Stimulated activated memory B cell treated with anti-CD40 and anti-IgM and Interleukin-4, amounts not matched to agents 10 μg/mL and 1 μg/mL and 100 μg/mL, for 72 hours (primary cell): Measurements from ENCODE around the gene USP53.
A peak's percentile ranks its signal among the peaks of the same experiment; 100 is the strongest.
"Not testable (repeated sequence)": the region's sequence is repeated elsewhere in the genome, so short reads cannot be mapped to it uniquely, and the experiment has no call there.

Experiments
- ATAC-seq: fragments of 150-1000 bp; cut with Tn5 transposase; 2 replicates; pipeline ENCODE4 v1.10.0; 2021
- H3K27ac Mint-ChIP-seq: one replicate; pipeline ENCODE4 v1.8.0; 2022; ENCODE audit warnings: mild to moderate bottlenecking, mixed read lengths
- H3K27me3 Mint-ChIP-seq: one replicate; pipeline ENCODE4 v1.8.0; 2022; ENCODE audit warnings: mixed read lengths
- H3K36me3 Mint-ChIP-seq: one replicate; pipeline ENCODE4 v1.8.0; 2022; ENCODE audit warnings: mixed read lengths
- H3K4me1 Mint-ChIP-seq: one replicate; pipeline ENCODE4 v1.8.0; 2022; ENCODE audit warnings: mixed read lengths
- H3K4me3 Mint-ChIP-seq: one replicate; pipeline ENCODE4 v1.8.0; 2022; ENCODE audit warnings: mild to moderate bottlenecking, moderate library complexity, mixed read lengths
- H3K9me3 Mint-ChIP-seq: one replicate; pipeline ENCODE4 v1.8.0; 2022; ENCODE audit warnings: mixed read lengths

USP53 gene

DNA sequence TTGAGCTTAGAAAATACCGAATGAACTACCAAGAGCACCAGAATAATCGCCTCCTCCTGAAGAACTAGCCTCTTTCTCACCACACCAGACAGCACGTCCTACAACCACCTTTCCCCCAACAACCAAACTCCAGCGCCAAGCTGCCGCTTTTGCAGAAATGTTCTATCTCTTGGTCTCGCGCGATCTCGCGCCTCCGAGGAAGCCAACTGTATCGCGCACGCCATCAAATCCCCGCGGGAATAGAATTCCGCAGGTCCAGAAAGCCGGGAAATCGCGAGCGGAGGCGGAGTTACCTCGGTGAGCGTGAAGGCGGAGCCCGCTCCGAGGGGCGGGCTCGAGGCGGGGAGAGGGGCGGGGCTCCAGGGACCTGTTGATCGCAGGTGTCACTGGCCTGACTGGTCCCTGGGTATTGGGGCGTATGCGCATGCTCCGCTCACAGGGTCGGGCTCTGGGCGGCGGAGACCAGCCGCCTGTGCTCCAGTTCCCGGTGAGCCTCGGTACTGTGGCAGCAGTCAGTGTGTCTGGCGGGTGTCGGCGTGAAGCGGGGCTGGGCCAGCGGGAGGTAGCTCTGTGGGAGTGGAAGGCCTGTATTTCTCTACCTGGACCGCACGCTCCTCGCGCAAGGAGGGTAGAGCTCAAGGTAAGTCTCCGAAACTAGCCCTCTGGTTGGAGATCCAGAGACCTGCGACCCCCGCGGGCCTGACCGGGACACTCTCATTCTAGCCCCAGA, at the start of gene USP53:
TSS of gene USP53 (plus strand) at position 480 of the 730 bp plus-strand sequence. CDS start 27,047 bp downstream, outside the sequence.
- no peaks in the 10 kb centered on the region for H3K27me3 Mint-ChIP-seq
- peak within 1 kb of the TSS; percentile 94 for H3K27ac Mint-ChIP-seq
- peak within 1 kb of the TSS; percentile 93 for H3K4me3 Mint-ChIP-seq
- H3K36me3 Mint-ChIP-seq: peaks cover 3% of the 10 kb centered on the region
- H3K4me1 Mint-ChIP-seq: peaks cover 32% of the 10 kb centered on the region
- no peaks in the 10 kb centered on the region for H3K9me3 Mint-ChIP-seq
- peak; percentile 98 for ATAC-seq

DNA sequence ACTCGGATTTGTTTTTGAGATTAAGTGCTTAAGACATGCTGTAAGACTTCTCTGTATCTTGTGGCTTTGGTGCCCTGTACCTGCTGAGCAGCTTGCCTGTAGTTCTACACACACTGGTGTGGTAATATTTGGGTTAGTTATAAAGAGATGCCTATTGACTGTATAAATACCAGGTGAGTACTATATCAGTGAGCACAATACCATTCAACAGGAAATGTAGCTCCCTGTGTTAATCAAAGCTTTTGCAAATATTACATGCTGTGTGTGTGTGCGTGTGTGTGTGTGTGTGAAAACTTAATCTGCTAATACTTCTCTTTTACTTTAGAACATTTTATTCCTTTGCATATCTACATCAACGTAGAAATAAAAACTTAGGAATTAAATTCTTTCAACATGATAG, 46.7 kb upstream of the USP53 start:
- H3K9me3 Mint-ChIP-seq: no peaks in the 10 kb centered on the region
- no peaks in the 10 kb centered on the region for H3K36me3 Mint-ChIP-seq
- H3K4me3 Mint-ChIP-seq: no peak overlapping the region
- no peaks in the 10 kb centered on the region for H3K27me3 Mint-ChIP-seq
- no peaks in the 10 kb centered on the region for H3K4me1 Mint-ChIP-seq
- no peak for ATAC-seq
- H3K27ac Mint-ChIP-seq: no peak overlapping the region

DNA sequence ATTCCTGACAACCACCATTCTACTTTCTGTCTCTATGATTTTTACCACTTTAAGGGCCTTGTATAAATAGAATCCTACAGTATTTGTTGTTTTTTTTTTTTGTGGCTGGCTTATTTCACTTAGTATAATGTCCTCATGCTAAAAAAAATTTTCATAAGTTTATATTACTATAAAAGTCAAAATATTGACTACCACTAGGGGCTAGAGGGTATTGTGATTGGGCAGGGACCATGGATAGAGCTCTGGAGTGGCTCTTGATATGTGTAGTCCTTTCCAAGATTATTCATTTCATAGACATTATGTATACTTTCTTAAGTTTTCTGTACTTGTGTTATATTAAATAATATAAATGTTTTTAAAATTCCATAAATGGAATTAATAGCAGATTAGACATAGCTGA, 42.3 kb upstream of the USP53 start:
- Mint-ChIP-seq H3K4me1 (peaks cover 4% of the 10 kb centered on the region), H3K9me3 (no peaks in the 10 kb centered on the region), H3K27me3 (no peaks in the 10 kb centered on the region), H3K4me3 (no peak overlapping the region), H3K36me3 (no peaks in the 10 kb centered on the region), H3K27ac (no peak overlapping the region)
- ATAC-seq: no peak

- Mint-ChIP-seq H3K9me3 (no peaks in the 10 kb centered on the region), H3K27me3 (no peaks in the 10 kb centered on the region), H3K36me3 (no peaks in the 10 kb centered on the region), H3K4me3 (no peak overlapping the region), H3K27ac (no peak overlapping the region), H3K4me1 (peaks cover 4% of the 10 kb centered on the region)
- ATAC-seq: no peak
These were observed 40.3 kb upstream of the USP53 start for GRCh38 chr4:119172223-119172622.

- not testable (repeated sequence) for H3K27ac Mint-ChIP-seq, H3K4me1 Mint-ChIP-seq
These were observed 38.7 kb upstream of the USP53 start for GRCh38 chr4:119173729-119174361.

GRCh38 chr4:119179011-119179410, 33.5 kb upstream of the USP53 start:
- H3K4me1 Mint-ChIP-seq: no peaks in the 10 kb centered on the region
- H3K36me3 Mint-ChIP-seq: no peaks in the 10 kb centered on the region
- peaks cover 13% of the 10 kb centered on the region for H3K27me3 Mint-ChIP-seq
- H3K4me3 Mint-ChIP-seq: no peak overlapping the region
- H3K9me3 Mint-ChIP-seq: no peaks in the 10 kb centered on the region
- no peak for ATAC-seq
- H3K27ac Mint-ChIP-seq: no peak overlapping the region

More at GRCh38 chr4:119173729-119174361, 38.7 kb upstream of the USP53 start:
- H3K9me3 Mint-ChIP-seq, H3K4me3 Mint-ChIP-seq, H3K36me3 Mint-ChIP-seq, ATAC-seq: not testable (repeated sequence)
- H3K27me3 Mint-ChIP-seq: peaks cover 13% of the 10 kb centered on the region

DNA sequence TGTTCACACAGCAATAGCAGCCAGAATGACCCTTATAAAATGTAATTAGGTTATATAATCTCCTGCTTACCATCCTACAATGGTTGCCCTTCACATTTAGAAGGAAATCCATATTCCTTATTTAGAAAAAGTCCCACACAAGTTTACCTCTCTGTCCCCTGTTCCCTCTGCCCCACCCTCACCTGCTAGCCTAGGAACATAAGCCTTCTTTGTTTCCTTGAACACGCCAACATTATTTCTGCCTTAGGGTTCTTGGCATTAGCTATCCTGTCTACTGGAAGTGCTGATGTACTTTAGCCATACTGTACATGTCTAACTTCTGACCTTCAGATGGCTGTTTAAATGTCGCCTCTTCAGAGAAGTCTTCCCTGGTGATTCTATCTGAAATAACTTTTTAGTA, 28.4 kb upstream of the USP53 start:
- no peak for ATAC-seq
- H3K4me3 Mint-ChIP-seq: no peak overlapping the region
- no peaks in the 10 kb centered on the region for H3K4me1 Mint-ChIP-seq
- no peaks in the 10 kb centered on the region for H3K9me3 Mint-ChIP-seq
- H3K27me3 Mint-ChIP-seq: no peaks in the 10 kb centered on the region
- no peaks in the 10 kb centered on the region for H3K36me3 Mint-ChIP-seq
- no peak overlapping the region for H3K27ac Mint-ChIP-seq

DNA sequence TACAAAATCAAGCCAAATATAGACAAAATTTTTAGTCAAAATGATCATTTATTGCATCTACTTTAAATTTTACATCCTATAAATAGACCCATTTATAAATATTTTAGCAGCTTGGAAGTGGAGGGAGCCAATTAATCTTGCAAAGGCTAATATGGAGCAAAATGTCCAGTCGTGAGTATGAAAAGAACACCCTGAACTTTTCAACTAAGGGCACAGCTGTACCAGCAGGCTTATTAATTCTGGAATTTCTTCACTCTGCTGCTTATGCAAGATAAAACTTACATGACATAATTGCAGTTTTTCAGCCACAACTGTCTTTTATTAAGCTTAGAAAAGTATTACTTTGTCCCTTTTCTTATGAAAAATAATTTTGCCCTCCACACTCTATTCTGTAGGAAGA, 22.9 kb upstream of the USP53 start:
- Mint-ChIP-seq H3K27ac (no peak overlapping the region), H3K4me3 (no peak overlapping the region), H3K4me1 (no peaks in the 10 kb centered on the region), H3K36me3 (no peaks in the 10 kb centered on the region), H3K9me3 (no peaks in the 10 kb centered on the region), H3K27me3 (no peaks in the 10 kb centered on the region)
- ATAC-seq: no peak

GRCh38 chr4:119190354-119190753, 22.2 kb upstream of the USP53 start:
- H3K27me3 Mint-ChIP-seq: no peaks in the 10 kb centered on the region
- ATAC-seq: no peak
- H3K36me3 Mint-ChIP-seq: no peaks in the 10 kb centered on the region
- H3K9me3 Mint-ChIP-seq: no peaks in the 10 kb centered on the region
- no peak overlapping the region for H3K27ac Mint-ChIP-seq
- H3K4me3 Mint-ChIP-seq: no peak overlapping the region
- no peaks in the 10 kb centered on the region for H3K4me1 Mint-ChIP-seq

DNA sequence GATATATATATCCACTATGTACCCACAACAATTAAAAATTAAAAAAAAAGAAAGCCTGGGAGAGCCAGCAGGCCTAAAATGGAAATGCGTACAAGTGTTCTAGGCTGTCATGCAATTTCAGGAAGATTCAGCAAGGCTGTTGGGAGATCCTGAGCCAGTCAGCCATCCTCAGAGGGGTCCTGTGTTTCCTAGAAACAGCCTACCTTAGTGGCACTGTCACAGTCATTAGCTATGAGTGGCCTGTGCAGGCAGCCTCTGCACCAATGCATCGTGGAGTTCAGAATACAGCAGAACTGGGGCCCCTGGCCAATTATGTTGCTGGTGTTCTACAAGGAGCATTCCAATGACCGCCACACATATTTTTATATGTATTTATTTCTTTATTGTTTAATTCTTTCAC, 21.0 kb upstream of the USP53 start:
- H3K4me1 Mint-ChIP-seq: no peaks in the 10 kb centered on the region
- no peak overlapping the region for H3K4me3 Mint-ChIP-seq
- no peak for ATAC-seq
- peaks cover 10% of the 10 kb centered on the region for H3K27me3 Mint-ChIP-seq
- H3K9me3 Mint-ChIP-seq: no peaks in the 10 kb centered on the region
- H3K36me3 Mint-ChIP-seq: no peaks in the 10 kb centered on the region
- H3K27ac Mint-ChIP-seq: no peak overlapping the region

GRCh38 chr4:119197772-119198212, 14.7 kb upstream of the USP53 start:
- no peak for ATAC-seq
- H3K36me3 Mint-ChIP-seq: peaks cover 6% of the 10 kb centered on the region
- H3K9me3 Mint-ChIP-seq: peaks cover 6% of the 10 kb centered on the region
- no peak overlapping the region for H3K27ac Mint-ChIP-seq
- H3K4me1 Mint-ChIP-seq: peaks cover 11% of the 10 kb centered on the region
- peaks cover 22% of the 10 kb centered on the region for H3K27me3 Mint-ChIP-seq
- H3K4me3 Mint-ChIP-seq: no peak overlapping the region

GRCh38 chr4:119204916-119205315, 7.6 kb upstream of the USP53 start:
- Mint-ChIP-seq H3K4me3 (no peak overlapping the region), H3K4me1 (peaks cover 19% of the 10 kb centered on the region), H3K27me3 (peaks cover 8% of the 10 kb centered on the region), H3K36me3 (no peaks in the 10 kb centered on the region), H3K9me3 (peaks cover 3% of the 10 kb centered on the region), H3K27ac (no peak overlapping the region)
- no peak for ATAC-seq

- Mint-ChIP-seq H3K27me3 (no peaks in the 10 kb centered on the region), H3K4me1 (peaks cover 21% of the 10 kb centered on the region), H3K27ac (no peak overlapping the region), H3K36me3 (no peaks in the 10 kb centered on the region), H3K4me3 (no peak overlapping the region), H3K9me3 (peaks cover 3% of the 10 kb centered on the region)
- no peak for ATAC-seq
These were observed 6.8 kb upstream of the USP53 start for GRCh38 chr4:119205690-119206089.

- no peaks in the 10 kb centered on the region for H3K27me3 Mint-ChIP-seq
- H3K9me3 Mint-ChIP-seq: peaks cover 3% of the 10 kb centered on the region
- H3K4me3 Mint-ChIP-seq: no peak overlapping the region
- peaks cover 25% of the 10 kb centered on the region for H3K4me1 Mint-ChIP-seq
- ATAC-seq: no peak
- no peaks in the 10 kb centered on the region for H3K36me3 Mint-ChIP-seq
- H3K27ac Mint-ChIP-seq: no peak overlapping the region
These were observed 6.3 kb upstream of the USP53 start for GRCh38 chr4:119206178-119206577.

- no peak overlapping the region for H3K4me3 Mint-ChIP-seq
- peaks cover 24% of the 10 kb centered on the region for H3K4me1 Mint-ChIP-seq
- no peaks in the 10 kb centered on the region for H3K27me3 Mint-ChIP-seq
- no peak for ATAC-seq
- H3K9me3 Mint-ChIP-seq: no peaks in the 10 kb centered on the region
- H3K36me3 Mint-ChIP-seq: no peaks in the 10 kb centered on the region
- no peak overlapping the region for H3K27ac Mint-ChIP-seq
These were observed 5.5 kb upstream of the USP53 start for GRCh38 chr4:119207051-119207450.

GRCh38 chr4:119209077-119209476, 3.4 kb upstream of the USP53 start:
- Mint-ChIP-seq H3K4me1 (peaks cover 32% of the 10 kb centered on the region), H3K9me3 (no peaks in the 10 kb centered on the region), H3K36me3 (no peaks in the 10 kb centered on the region), H3K4me3 (no peak overlapping the region), H3K27ac (no peak overlapping the region), H3K27me3 (no peaks in the 10 kb centered on the region)
- ATAC-seq: no peak
